H4 (cell line): ENCODE results near the gene ADAMTS2. TPM values are rescaled to one million over a fixed set of nuclear protein-coding genes. Genes with fewer than 3 reads are reported as not detected.
"Not testable (repeated sequence)": the region's sequence is repeated elsewhere in the genome, so short reads cannot be mapped to it uniquely, and the experiment has no call there.

Experiments
- DNase-seq: peaks from one replicate; pipeline ENCODE4 v3.0.0-alpha.2; 2015; ENCODE audit warnings: low spot score
- total RNA-seq: library from RNA; depleted of rRNA; stranded (reverse); fragments of >200 nt; shearing (Covaris generic); gene quantifications from 2 replicates; pipeline ENCODE4 v1.2.3, GENCODE V29; 2014

ADAMTS2 gene
- total RNA-seq, 1 experiment from 2014 or later = 1.2 TPM

- no peak for DNase-seq
Observed at GRCh38 chr5:179325296-179326031, 19.8 kb downstream of the ADAMTS2 start.

- DNase-seq = no peak
Observed at GRCh38 chr5:179324760-179325295, 20.4 kb downstream of the ADAMTS2 start.

- DNase-seq = not testable (repeated sequence)
Observed at GRCh38 chr5:179324316-179324715, 20.9 kb downstream of the ADAMTS2 start.

GRCh38 chr5:179323026-179323870 is 22.0 kb downstream of the ADAMTS2 start:
- DNase-seq = no peak

- DNase-seq = no peak
Observed at GRCh38 chr5:179322071-179323025, 22.9 kb downstream of the ADAMTS2 start.

- DNase-seq = no peak
Observed at GRCh38 chr5:179321206-179321987, 23.9 kb downstream of the ADAMTS2 start.

GRCh38 chr5:179319741-179320281 is 25.4 kb downstream of the ADAMTS2 start:
- DNase-seq = no peak

GRCh38 chr5:179319123-179319522 is 26.1 kb downstream of the ADAMTS2 start:
- no peak for DNase-seq

- DNase-seq = no peak
Observed at GRCh38 chr5:179318221-179318955, 26.9 kb downstream of the ADAMTS2 start.

- DNase-seq = no peak
Observed at GRCh38 chr5:179317411-179318220, 27.6 kb downstream of the ADAMTS2 start.

GRCh38 chr5:179316982-179317381 is 28.3 kb downstream of the ADAMTS2 start:
- DNase-seq = no peak

GRCh38 chr5:179316111-179316551 is 29.1 kb downstream of the ADAMTS2 start:
- DNase-seq = no peak

GRCh38 chr5:179315356-179315890 is 29.8 kb downstream of the ADAMTS2 start:
- DNase-seq = no peak

GRCh38 chr5:179314606-179315355 is 30.5 kb downstream of the ADAMTS2 start:
- no peak for DNase-seq

GRCh38 chr5:179313849-179314521 is 31.3 kb downstream of the ADAMTS2 start:
- no peak for DNase-seq

- DNase-seq = no peak
Observed at GRCh38 chr5:179312557-179313235, 32.6 kb downstream of the ADAMTS2 start.

- no peak for DNase-seq
Observed at GRCh38 chr5:179311581-179311980, 33.7 kb downstream of the ADAMTS2 start.
